GF-D8 (cell line): ENCODE measurements around the gene EFCAB5.
"Not testable (repeated sequence)": the region's sequence is repeated elsewhere in the genome, so short reads cannot be mapped to it uniquely, and the experiment has no call there.

Source experiments
- DNase-seq: peaks from one replicate; lab custom pipeline; 2025; lab: John Stamatoyannopoulos, UW

The EFCAB5 gene

DNA sequence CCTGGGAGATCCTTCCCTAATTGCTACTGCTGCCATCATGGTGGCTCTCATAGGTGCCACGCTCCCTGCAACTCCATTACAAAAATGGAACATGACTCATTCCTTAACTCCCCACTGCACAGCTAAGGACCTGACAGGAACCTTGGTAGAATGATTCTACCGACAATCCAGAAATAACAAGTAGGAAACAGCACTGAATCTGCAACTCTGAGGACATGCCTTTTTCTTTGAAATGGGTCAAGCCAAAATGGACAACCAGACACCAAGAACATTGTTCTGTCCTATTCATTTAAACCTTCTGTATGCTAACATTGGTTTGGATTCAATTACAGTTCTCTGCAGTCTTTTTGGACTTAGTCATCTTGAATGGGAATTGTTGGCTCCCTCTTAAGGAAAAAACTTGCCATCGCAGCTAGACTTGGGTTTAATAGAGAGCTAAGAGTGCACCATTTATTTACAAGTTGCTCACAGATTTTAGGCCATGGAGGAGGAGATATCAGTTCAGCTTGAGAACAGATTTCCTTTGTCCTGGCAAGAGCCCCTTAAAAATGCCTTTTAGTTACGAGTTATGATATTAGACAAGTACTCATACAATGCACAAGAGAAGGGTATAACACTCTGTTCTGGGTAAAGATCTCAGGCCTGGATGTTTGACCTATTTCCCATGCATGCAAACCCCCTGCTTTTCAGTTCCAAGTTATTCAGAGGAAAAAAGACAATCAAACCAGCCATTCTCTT lies 154.2 kb downstream of the EFCAB5 start:
- no peak for DNase-seq

GRCh38 chr17:30101686-30102390 lies 160.4 kb downstream of the EFCAB5 start:
- DNase-seq, result no peak

GRCh38 chr17:30103921-30104320 lies 162.5 kb downstream of the EFCAB5 start:
- DNase-seq, result no peak

DNA sequence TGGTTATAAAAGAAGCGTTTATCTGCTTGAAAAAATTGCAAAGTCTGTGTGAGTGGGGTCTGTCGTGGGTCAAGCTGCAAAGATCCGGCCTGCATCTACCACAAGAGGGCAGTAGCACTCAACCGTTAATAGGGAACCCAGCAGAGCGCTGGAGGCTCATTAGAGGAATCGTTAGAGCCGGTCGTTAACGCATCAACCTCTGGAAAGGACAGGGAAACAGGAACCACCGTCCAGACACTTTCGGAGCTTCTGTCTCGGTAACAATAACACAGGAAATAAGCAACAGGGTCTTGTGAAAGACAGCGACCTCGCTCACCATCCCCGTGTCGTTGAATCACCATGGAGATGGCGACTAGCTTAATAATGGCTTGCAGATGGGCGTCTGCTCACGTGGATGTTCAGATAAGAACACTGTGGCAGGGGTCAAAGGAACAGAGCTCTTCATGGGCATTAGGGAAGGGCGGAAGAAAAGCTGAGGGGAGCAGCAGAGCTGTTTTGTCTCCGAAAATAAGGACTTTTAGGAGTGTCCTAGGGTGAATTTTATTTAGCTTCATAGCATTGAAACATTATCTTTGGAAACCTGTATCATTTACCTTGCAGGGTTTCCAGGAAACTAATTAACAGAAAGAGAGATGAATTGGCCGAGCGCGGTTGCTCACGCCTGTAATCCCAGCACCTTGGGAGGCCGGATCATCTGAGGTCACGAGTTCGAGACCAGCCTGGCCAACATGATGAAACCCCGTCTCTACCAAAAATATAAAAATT lies 163.3 kb downstream of the EFCAB5 start:
- peak; percentile 86 for DNase-seq

GRCh38 chr17:30112794-30113193 lies 171.4 kb downstream of the EFCAB5 start:
- no peak for DNase-seq

DNA sequence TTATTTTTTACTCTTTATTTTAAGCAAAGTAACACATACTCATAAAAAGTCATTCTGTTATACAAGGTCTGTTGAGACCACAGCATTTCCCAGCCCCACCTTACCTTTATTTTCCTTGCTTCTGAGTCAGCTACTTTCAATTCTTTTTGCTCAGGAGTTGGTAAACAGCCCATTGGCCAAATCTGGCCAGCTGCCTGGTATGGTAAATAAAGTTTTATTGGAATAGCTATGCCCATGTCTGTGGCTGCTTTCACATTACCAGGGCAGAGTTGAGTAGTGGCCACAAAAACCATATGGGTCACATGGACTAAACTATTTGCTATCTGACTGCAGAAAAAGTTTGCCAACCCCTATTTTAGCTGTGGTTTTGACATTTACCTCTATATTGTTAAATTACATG lies 171.8 kb downstream of the EFCAB5 start:
- no peak for DNase-seq

GRCh38 chr17:30116345-30116660 lies 174.9 kb downstream of the EFCAB5 start:
- DNase-seq, result no peak

DNA sequence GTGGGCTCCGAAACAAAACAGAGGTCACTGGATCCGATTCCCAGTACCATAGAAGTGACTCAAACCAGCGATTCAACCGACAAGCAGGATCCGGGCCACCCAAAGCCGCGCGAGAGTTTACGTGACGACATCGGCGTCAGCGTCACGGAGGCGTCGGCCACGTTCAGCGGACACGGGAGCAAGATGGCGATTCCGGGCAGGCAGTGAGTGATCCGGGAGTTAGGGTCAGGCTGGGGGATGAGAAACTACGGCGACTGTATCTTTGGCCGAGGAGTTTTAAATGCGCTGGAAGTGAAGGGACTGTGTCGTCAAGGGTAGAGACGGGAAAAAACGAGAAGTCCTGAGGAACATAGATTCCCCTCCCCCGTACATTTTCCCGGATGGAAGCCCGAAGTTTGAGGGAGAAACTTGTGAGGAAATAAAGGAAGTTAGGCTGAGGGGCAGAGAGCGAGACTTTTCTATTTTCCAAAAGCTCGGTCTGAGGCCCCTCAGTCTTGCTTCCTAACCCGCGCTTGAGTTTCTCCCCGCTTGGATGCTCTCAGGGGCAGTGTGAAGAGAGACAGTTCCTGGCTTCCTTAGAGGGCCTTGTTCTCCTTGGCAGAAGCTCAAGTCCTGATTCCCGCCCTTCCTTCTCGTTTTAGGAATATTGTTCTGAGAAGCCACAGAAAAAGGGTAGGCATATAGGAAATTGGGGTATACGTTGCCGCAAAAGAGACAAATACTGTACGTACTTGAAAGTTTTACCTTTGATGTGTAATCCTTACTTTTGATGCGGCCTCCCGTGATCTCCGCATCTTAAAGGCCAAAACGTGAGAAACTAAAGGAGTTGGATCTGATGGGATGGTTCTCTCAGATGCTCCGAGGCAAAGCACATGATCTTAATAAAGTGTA lies 175.5 kb downstream of the EFCAB5 start, which contains the start of gene NSRP1:
Gene NSRP1 (plus strand): TSS at position 156 of the 891 bp plus-strand sequence. CDS start 28 bp downstream, at position 184.
- peak; percentile 31 for DNase-seq

GRCh38 chr17:30117675-30118081 lies 176.2 kb downstream of the EFCAB5 start:
- no peak for DNase-seq

- DNase-seq, result not testable (repeated sequence)
Measured at GRCh38 chr17:30118635-30119034, 177.2 kb downstream of the EFCAB5 start.

DNA sequence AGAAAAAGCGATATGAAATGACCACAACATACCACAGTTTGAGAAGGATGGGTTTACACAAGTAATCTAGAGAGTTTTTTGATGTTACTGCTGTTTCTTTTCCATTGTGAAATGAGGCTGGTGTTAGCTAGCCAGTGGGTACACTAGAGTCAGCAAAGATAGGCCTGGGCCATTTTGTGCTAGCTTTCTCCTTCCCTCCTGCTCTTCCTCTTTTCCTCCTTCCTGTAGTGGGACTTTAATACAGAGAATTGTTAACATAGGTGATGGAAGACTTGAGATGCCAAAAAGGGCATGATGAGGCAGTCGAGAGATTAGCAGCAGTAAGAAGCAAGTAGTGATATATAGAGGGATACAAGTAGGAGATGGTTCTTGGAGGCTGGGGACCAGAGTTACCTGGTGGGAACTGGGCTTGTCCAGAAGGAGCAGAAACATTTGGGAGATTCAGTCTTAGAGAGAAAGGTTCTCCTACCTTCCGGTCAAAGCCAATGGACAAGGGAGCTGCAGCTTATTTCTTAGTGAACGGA lies 182.9 kb downstream of the EFCAB5 start:
- DNase-seq, result no peak

GRCh38 chr17:30130121-30130520 lies 188.7 kb downstream of the EFCAB5 start:
- no peak for DNase-seq

DNA sequence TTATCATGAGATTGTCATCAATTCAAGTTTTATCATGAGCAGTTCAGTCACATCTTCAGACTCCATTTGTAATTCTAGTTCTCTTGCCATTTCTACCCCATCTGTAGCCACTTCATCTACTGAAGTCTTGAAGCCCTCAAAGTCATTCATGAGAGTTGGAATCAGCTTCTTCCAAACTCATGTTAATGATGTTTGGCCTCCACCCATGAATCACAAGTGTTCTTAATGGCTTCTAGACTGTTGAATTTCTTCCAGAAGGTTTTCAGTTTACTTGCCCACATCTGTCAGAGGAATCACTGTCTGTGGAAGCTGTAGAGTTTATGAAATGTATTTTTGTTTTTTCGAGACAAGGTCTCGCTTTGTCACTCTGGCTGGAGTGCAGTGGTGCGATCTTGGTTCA lies 191.2 kb downstream of the EFCAB5 start:
- DNase-seq, result no peak

DNA sequence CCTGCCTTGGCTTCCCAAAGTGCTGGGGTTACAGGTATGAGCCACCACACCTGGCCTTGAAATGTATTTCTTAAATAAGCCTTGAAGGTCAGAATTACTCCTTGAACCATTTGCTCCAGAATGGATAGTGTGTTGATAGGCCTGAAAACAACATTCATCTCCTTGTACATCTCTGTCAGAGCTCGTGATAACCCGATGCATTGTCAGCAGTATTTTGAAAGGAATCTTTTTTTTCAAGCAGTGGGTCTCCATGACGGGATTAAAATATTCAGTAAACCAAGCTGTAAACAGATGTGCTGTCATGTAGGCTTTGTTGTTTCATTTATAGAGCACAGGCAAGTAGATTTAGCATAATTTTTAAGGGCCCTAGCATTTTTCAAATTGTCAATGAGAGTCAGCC lies 191.8 kb downstream of the EFCAB5 start:
- DNase-seq, result no peak

DNA sequence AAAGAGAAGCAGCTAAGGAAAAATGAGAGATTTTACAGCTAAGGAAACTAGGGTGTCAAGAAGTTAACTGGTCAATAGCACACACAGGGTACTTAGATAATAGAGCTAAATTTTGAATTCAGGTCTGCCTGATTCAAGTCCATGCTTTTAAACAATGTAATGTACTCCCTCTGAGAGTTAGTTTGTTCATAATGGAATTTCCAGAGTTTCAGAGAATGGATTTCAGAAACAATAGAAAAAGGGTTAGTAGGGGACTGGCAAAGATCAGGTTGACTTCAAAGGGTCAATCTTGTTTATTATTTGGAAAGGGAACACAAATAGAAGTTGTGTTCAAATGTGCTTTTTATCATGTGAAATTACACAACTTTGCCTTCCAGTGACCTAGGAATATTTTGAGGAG lies 193.1 kb downstream of the EFCAB5 start:
- no peak for DNase-seq

GRCh38 chr17:30137158-30137557 lies 195.7 kb downstream of the EFCAB5 start:
- no peak for DNase-seq

DNA sequence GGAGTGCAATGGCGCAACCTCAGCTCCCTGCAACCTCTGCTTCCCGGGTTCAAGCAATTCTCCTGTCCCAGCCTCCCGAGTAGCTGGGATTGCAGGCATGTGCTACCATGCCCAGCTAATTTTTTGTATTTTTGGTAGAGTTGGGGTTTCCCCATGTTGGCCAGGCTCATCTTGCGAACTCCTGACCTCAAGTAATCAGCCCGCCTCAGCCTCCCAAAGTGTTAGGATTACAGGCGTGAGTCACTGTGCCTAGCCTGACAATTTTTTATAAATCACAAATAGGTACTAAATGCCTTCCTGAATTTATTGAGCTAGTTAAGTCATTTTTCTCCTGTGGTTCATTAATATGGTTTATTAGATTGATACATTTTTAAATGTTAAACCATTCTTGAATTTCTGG lies 206.4 kb downstream of the EFCAB5 start:
- not testable (repeated sequence) for DNase-seq

- no peak for DNase-seq
Measured at GRCh38 chr17:30148376-30148775, 206.9 kb downstream of the EFCAB5 start.

DNA sequence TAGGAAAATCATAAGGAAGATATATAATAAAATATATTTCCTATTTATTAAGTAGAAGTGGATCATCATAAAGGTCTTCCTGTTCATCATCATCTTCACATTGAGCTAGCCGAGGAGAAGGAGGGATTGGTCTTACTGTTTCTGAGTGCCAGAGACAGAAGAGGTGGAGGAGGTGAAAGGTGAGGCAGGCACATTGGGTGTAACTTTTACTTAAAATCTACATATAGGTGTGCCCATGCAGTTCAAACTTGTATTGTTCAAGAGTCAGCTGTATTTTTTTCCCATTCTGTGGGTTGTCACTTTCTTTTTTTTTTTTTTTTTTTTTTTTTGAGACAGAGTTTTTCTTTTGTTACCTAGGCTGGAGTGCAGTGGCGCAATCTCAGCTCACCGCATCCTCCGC lies 210.0 kb downstream of the EFCAB5 start:
- DNase-seq, result no peak

DNA sequence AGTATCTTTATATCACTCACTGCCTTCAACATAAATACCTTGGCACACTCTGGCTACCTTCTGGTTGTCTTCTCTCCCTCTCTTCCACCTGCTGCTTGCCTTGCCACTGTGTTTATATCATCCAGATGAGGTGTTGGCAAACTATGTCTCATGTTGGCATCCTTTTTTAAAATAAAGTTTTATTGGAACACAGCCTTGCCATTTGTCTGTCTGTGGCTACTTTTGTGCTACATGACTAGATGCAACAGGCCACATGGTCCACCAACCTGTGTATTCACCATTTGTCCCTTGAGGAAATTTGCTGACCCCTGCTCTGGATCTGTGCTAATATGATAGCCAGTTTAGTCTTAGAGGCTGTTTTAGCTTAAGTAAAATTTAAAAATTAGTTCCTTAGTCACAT lies 212.0 kb downstream of the EFCAB5 start:
- DNase-seq, result no peak

DNA sequence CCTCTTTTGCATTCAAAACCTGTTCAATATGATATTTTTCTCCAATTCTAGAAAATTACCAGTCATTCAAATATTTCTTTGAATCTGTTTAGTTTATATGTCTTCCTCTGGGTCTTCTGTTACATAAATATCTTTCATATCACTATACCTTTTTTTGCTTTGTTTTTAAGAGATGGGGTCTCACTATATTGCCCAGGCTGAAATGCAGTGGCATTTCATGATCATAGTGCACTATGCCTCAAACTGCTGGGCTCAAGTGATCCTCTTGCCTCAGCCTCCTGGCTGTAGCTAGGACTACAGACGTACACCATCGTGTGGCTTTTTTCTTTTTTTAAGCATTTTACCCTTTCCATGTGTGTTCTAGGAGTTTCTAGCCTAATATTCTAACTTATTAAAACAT lies 214.0 kb downstream of the EFCAB5 start:
- no peak for DNase-seq
